GM18520 (cell line): ENCODE data around the gene BANF1.
"Not testable (repeated sequence)": the region's sequence is repeated elsewhere in the genome, so short reads cannot be mapped to it uniquely, and the experiment has no call there.

Experiments used
- ATAC-seq: cut with Tn5 transposase; IDR thresholded peaks from one replicate; pipeline ENCODE4 v1.9.1; 2021; ENCODE audit not compliant: unreplicated experiment

Gene BANF1

GRCh38 chr11:66011239-66011784 lies 9.0 kb downstream of the BANF1 start:
- no peak for ATAC-seq

DNA sequence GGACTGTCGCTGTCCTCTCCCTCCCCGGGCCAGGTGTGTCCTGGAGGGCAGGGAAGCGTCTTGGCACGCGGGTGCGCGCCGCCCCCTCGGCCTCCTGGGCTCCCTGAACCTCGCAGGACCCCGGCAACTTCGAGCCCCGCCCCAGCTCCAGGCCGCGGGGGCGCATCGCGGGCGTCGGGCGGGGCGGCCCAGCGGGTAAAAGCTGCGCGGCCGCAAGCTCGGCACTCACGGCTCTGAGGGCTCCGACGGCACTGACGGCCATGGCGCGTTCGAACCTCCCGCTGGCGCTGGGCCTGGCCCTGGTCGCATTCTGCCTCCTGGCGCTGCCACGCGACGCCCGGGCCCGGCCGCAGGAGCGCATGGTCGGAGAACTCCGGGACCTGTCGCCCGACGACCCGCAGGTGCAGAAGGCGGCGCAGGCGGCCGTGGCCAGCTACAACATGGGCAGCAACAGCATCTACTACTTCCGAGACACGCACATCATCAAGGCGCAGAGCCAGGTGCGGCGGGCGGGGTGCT lies 9.5 kb downstream of the BANF1 start, which contains the start of gene CST6:
TSS of gene CST6 (plus strand) at position 224 of the 519 bp plus-strand sequence. CDS start at position 261, 37 bp downstream.
- ATAC-seq: no peak

DNA sequence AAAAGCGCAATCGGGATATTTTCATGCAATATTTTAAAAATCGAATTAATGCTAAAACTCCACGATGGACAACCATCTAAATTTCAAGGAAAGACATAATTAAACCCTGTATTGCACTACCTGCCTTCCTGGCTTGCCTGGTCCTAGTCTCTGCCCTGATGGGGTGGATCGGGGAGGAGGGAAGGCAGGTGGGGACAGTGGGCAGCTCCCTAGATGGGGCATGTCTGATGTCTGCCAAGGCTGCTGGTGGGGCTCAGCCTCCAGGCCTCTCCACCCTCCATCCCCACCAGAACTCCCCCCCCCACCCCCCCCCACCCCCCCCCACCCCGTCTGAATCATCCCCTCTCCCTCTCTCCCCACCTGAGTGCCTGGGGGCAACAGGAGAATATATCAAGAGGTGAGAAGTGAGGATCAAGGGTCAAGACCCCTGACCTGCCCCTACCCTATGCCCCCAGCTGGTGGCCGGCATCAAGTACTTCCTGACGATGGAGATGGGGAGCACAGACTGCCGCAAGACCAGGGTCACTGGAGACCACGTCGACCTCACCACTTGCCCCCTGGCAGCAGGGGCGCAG lies 10.2 kb downstream of the BANF1 start:
- ATAC-seq: no peak

GRCh38 chr11:66012946-66013761 lies 10.9 kb downstream of the BANF1 start:
- no peak for ATAC-seq

- no peak for ATAC-seq
Observed at GRCh38 chr11:66013762-66014100, 11.4 kb downstream of the BANF1 start.

DNA sequence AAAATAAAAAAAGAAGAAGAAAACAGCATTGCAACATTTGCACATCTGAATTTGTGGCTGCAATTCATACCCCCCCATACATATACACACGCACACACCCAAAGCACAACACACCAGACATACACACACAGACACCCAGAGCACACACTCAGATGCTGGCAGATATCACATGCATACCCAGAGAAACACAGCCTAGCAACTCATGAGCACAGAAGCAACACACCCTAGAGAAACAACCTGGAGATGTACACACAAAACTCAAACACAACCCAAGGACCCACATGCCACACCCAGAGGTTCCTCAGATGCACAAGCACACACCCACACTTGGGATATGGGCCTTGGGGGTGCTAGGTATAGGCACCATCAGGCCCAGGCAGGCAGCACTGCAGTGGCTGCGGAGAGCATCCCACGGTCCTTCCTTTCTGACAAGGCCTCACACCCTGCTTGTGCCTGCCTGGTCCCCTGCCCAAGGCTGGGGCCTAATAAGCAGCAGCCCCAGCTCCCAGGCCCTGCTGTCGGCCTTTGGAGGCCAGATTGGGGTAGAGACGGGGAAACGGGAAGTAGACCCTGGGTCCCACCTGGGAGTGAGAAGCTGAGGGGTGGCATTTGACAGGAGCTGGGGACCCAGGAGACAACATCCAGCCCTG lies 12.6 kb downstream of the BANF1 start:
- ATAC-seq: no peak

- no peak for ATAC-seq
Observed at GRCh38 chr11:66015454-66015881, 13.2 kb downstream of the BANF1 start.

GRCh38 chr11:66015936-66016792 lies 13.9 kb downstream of the BANF1 start:
- ATAC-seq: no peak

DNA sequence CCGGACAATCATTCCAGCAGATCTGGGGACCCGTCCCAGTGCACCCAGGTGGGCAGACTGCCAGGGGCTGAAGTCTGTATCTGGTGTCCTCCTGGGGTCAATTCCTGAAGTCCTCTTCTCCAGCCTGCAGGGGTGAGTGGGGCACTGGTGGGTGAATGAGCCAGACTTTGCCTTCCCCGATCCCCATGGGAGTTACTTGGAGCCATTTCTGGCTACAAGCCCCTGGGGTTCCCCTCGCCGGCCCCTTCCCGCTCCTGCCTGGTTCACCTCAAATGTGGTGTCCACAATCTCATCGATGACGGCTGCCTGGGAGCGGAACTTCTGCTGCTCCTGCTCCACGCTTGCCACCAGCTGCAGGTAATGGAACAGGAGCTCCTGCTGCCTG lies 14.5 kb downstream of the BANF1 start:
- ATAC-seq: no peak

DNA sequence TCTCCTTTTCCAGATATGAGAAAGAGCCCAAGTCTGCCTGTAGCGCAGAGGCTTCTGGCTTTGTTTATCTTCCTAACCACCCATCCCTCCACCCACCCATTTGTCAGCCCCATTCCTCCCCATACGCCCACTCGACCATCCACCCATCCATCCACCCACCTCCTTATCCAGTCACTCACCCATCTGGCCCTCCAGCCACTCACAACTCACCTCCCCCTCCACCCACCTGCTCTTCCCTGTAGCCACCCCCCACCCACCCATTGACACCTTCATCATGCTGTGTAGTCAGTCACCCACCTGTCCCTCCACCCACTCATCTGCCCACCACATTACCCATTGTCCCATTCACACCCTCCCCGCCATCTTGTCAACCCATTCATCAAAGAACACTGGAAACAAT lies 15.0 kb downstream of the BANF1 start:
- ATAC-seq: no peak

GRCh38 chr11:66020212-66020611 lies 17.9 kb downstream of the BANF1 start:
- no peak for ATAC-seq

DNA sequence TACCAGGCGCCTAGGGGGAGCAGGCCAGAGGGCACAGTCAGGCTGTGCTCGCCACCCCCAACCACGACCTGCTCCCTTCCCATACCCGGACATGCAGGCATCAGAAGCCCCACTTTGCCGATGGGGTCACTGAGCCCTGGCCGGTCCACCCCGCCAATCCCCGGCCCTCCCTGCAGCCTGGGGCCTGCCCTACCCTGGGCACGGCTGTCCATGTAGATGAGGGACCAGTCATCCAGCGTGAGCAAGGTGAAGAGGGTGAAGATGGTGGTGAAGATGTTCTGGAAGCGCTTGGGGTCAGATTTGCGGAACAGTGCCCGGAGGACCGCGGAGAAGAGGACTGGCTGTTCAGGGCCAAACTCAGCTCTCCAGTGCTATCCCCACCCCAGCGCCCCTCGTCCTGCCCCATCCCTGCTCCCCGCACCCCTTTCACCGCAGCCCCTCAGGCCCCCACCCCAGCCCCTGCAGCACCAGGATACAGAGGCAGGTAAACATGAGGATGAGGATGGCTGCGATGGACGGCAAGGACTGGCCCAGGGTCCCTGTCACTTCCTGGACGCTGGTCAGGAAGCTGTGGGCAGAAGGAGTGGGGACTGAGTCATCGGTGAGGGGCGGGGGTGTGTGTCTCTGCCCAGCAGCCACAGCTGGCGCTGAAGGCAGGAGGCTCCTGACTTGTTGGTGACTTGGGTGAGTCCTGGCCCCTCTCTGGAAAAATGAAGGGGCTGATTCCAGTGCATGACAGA lies 18.5 kb downstream of the BANF1 start:
- ATAC-seq: no peak

GRCh38 chr11:66022401-66023185 lies 20.3 kb downstream of the BANF1 start:
- ATAC-seq: no peak

DNA sequence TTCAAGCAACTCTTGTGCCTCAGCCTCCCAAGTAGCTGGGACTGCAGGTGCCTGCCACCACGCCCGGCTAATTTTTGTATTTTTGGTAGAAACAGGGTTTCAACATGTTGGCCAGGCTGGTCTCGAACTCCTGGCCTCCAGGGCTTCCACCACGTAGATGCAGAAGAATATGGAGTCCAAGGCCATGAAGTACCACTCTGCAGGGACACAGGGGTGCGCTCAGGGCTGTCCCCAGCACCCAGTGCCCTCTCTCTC lies 20.8 kb downstream of the BANF1 start:
- not testable (repeated sequence) for ATAC-seq

GRCh38 chr11:66026017-66026529 lies 23.8 kb downstream of the BANF1 start, which contains the start of gene CATSPER1:
CATSPER1 (minus strand) TSS chr11:66026479; CDS start chr11:66026379, 100 bp downstream.
- no peak for ATAC-seq

- ATAC-seq: no peak
Observed at GRCh38 chr11:66032957-66033735, 30.8 kb downstream of the BANF1 start.

- ATAC-seq: no peak
Observed at GRCh38 chr11:66035653-66036333, 33.5 kb downstream of the BANF1 start.

- no peak for ATAC-seq
Observed at GRCh38 chr11:66036334-66036710, 34.0 kb downstream of the BANF1 start.
